Activated CD4-positive, alpha-beta T cell treated with anti-CD3 and anti-CD28 coated beads, Interleukin-2, Interleukin-6, amounts not matched to agents 100 ng/mL and 50 ng/mL, durations not matched to agents 16 hours and 8 hours (primary cell): ENCODE data around the gene PIH1D2.
"Not testable (repeated sequence)": the region's sequence is repeated elsewhere in the genome, so short reads cannot be mapped to it uniquely, and the experiment has no call there.

Source experiments
- DNase-seq: peaks from one replicate; pipeline ENCODE4 v3.0.0-alpha.2; 2020

The PIH1D2 gene, protein sequence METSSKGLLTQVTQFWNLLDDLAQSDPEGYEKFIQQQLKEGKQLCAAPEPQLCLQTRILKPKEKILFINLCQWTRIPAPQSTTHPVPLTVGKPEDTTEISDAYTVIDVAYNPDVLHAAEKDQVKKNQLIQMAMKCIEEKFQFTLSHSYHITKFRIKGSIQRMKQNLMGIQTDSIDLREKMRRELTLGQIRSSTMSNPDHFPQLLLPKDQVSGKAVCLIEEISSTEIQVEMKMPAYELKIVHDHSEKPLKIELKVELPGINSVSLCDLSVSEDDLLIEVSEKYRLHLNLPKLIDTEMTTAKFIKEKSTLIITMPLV

DNA sequence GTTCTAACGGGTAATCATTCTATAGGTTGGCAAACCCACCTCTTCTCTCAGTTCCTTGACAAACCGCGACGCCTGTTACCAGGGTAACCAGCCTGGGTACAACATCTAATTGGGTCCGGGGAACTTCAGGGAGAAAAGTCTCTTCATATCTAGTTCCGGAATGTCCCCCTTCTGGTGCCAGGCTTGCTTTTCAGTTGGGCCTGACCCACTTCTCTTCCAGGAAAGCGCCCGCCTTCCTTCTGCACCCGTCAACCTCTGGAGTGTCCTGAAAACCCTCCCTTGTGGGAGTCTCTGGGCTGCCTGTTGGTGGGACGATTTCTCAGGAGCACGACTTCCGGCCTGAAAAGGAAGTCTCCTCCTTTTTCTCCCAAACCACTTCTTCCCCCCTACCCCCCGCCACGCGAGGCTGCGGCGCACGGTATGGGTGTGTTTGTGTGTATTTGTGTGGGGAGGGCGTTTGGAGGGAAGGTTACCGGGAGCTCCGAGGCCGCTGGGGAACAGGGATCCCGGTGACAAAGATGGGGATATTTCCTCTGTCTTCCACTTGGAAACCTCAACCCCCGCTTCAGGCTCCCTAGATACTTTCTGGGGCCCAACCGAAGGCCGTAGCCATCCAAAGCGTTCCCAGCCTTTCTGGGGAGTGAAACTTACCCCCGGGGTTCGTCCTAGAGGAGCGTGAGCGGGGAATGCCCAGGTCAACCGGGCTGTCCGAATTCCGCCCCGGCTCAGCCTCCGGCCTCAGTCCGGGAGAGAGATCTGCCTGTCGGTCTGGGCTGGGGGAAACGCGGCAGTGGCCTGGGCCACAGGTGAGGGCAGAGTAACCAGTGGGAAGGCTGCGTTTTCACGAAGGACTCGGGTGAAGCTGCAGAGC lies at the start of gene PIH1D2, which contains the start of gene NKAPD1:
Gene PIH1D2 (minus strand): TSS at position 77 of the 871 bp plus-strand sequence. CDS start 843 bp downstream, outside the sequence.
Gene NKAPD1 (plus strand): TSS at position 359 of the 871 bp plus-strand sequence. CDS start 1,276 bp downstream, outside the sequence.
- peak; percentile 85 for DNase-seq

DNA sequence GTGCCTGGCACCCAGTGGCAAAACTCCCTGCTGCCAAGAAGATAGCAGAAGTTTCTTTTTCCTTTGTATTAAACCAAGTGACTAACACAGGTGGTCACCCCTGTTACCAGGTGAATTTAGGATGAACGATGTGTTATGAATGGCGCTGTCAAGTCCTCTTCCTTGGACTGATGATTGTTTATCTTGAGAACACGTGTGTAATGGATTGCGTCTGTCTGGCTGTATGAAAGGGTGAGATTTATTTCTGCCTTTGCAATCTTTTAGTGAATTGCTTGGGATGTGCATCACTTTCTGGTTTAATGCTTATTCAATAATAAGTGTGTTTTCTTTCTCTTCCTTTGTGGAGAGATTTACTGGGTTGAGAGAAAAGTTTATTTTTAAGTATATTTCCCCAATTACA lies 49.3 kb upstream of the PIH1D2 start:
- no peak for DNase-seq

DNA sequence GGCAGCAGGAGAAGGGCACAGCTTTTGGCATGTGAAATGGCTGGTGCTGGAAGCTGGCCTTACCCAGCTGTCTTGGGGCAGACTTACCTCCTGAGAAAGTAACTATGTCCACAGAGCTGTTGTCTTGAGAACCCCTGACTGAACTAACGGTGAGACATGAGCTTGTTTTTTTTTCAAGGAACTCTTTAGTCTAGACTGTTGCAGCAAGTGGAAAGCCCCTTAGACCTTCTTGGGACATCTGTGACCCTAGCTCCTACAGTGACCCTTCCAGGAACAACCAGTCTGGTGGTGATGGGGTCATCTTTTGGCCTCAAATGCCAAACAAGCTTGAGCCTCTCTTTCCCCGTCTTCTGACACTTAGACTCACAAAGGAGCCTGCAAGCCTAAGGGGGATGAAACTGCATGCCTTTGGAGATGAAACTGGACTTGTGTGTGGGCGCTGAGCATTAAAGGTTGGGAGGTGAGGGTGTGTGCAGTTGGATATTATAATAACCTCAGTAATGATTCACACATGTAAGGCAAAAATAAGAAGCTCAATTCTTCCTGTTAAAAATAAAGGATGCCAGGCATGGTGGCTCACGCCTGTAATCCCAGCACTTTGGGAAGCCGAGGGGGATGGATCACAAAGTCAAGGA lies 48.3 kb upstream of the PIH1D2 start:
- no peak for DNase-seq

DNA sequence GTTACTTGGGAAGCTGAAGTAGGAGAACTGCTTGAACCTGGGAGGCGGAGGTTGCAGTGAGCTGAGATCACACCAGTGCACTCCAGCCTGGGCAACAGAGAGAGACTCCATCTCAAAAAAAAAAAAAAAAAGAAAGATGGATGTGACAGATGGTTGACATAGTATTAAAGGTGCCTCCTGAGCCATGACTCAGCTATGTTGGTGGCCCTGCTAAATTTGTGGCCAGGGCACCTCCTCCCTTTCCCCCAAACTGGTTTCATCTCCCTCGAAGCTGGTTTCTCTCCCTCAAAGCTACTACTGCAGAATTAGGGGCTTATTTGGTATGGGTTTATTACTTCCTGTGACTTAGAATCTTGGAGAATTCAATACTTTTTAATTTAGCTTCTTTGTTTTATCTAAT lies 44.4 kb upstream of the PIH1D2 start:
- peak; percentile 47 for DNase-seq

DNA sequence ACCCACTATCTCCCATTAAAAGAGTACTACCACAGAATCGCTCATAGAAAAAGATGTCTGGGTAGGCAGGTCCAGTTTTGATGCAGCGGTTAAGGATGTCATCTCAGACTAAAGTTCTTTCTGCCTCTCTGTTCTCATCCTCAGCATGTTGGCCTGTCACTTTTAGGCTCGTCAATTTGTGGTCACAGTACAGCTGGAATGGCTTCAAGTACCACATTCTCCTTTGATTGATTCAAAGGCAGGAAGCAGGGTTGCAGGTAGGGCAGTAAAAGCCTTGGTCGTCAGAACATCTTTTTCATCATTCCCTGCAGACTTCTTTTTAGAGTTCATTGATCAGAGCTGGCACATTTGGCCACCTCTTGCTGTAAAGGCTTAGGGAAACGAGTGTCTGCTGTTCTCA lies 41.6 kb upstream of the PIH1D2 start:
- no peak for DNase-seq

DNA sequence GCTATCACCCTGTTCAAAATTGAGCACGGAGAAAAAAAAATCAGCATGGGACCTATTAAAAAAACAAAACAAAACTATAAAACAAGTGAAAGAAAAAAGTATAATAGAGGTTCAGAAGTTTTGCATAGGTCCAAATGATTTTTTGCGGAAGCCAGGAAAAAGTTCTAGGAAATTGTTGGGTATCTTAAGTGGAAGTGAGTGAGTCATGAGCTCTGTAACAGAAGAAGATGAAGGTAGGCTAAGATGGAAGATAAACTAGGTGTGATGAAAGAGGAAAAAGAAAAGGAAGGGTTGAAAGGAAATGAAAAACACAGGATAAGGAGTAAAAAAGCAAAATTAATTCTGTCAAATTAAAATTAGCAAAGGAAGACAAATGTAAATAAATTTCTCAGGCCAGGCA lies 40.6 kb upstream of the PIH1D2 start:
- no peak for DNase-seq

DNA sequence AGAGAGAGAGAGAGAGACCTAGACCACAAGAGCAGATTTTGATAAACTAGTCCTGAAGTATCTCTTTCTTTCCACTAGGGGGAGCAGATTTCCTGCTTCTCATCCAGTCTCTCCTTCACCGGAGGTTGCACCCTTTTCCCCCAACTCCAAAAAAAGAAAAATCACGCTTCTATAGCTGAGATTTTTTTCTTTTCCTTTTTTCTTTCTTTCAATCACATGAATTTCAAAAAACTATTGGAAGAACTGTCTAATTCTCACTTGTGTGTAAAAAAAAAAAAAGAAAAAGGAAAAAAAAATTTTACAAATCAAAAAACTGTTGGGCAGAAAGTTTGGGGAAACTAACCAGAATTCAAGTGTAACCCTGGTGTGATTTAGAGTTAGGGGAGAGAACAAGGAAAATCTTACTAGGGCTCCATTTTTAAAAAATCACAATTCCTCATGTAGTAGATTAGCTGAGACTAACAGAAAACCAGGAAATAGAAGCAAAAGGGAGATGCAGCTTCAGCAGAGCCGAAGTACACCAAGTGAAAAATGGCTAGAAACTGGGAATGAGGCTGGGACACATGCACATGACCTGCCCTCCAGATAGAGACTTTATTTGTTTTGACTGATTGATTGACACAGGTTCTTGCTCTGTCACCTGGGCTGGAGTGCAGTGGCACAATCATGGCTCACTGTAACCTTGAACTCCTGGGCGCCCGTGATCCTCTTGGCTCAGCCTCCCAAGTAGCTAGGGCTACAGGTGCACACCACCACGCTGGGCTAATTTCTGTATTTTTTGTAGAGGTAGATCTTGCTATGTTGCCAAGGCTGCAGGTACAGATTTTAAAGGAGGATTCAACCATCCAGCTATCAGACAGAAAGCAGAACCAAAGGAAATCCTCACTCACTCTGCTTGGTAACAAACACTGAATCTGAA lies 40.0 kb upstream of the PIH1D2 start:
- peak; percentile 63 for DNase-seq

DNA sequence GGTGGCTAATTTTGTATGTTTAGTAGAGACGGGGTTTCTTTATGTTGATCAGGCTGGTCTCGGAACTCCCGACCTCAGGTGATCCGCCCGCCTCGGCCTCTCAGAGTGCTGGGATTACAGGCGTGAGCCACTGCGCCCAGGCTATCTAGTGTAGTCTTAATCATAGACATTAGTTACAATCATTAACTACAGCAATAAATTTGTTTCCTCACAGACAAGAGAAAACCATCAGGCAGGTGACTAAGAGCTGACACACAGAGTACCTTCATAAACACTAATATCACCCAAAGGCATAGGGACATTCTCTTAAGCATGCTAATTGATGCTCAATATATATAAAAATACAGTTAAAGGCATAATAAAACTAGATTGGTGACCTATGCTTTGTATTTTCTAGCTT lies 32.3 kb upstream of the PIH1D2 start:
- DNase-seq: no peak

DNA sequence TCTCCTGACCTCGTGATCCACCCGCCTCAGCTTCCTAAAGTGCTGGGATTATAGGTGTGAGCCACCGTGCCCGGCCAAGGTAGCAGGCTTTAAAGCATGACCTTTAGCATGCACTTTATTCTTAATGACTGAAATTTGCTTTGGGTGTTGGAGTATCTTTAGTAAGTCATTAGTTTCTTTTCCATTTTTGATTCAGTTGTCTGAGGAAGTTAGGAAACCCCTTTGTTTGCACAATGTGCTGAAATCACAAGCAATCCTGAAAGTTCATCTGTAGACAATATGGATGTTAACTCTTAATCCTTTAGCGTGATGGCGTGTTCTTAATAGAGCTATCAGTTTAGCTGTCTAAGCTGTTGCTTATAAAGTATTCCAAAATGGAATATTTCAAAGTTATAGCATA lies 29.6 kb upstream of the PIH1D2 start:
- no peak for DNase-seq

DNA sequence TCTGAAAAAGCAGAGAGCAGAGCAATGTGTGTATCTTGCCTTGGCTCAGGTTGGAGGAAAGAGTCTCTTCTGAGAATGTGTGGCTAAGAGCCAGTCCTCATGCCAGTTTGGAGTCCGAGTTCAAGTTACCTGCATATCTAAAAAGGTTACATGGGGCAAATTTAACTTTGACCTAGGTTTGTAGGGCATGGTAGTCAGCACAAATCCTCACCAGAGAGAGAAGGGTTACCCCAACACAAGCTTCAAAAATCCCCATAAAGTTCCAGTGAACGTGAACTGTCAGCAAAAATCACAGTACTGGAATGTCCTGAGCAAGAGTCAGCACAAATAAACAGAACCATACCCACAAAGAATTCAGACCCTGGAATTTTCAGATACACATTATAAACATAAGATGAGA lies 26.6 kb upstream of the PIH1D2 start:
- DNase-seq: no peak

DNA sequence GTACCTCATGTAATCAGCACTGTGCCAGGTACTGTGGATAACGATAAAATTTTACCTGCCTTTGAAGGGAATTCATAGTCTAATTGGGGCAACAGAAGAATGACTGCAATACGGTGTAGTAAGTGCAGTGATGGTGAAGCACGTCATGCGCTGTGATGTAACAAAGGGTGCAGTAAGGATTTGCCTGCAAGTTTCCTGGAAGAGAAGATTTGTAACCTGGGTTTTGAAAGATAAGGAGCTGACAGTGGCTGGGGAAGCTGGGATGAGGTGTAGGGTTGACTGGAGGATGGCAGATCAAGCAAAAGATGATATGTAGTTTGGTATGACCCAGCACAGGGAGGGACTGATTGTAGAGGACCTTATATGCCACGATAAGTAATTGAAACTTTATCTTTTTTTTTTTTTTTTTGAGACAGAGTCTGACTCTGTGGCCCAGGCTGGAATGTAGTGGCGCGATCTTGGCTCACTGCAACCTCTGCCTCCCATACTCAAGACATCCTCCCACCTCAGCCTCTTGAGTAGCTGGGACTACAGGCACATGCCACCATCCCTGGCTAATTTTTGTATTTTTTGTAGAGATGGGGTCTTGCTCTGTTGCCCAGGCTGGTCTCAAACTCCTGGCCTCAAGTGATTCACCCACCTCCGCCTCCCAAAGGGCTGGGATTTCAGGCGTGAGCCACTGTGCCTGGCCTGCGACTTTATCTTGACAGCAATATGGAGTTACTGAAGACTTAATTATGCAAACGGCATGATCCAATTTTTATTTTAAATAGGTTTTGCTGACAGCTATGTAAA lies 24.1 kb upstream of the PIH1D2 start:
- no peak for DNase-seq

DNA sequence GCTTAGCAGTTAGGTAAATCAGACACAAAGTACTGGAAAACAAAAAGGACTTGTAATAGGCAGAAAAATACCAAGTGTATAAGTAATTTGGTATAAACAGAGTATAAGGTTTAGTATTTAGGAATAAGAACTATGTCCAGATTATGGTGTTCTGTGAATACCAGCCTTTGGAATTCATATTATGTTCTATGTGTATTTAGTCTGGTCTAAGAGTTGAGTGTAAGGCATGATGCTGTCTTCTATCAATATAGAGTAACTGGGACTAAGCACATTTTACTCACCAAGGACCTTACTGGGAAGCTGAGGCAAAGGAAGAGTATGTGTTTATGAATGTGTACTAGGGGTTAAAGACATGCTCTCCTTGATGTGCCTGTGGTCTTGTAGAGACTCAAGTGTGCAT lies 22.4 kb upstream of the PIH1D2 start:
- DNase-seq: no peak

DNA sequence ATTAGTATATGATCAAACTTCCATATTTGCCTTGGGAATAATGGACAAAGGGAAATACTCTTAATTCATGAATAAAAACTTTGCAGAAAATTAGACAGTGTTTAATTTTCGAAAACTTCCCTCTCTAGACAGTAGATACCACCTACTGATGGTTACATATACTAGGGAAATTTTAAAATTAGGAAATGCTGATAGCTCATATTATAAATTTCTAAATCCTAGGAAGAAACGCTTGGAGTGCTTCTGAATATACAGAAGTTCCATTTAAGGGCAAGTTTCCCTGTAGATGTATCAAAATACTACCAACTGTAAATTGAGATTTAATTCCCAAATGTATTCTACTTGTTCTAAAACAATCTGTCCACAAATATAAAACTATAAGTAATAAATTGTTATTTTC lies 21.5 kb upstream of the PIH1D2 start:
- DNase-seq: not testable (repeated sequence)

DNA sequence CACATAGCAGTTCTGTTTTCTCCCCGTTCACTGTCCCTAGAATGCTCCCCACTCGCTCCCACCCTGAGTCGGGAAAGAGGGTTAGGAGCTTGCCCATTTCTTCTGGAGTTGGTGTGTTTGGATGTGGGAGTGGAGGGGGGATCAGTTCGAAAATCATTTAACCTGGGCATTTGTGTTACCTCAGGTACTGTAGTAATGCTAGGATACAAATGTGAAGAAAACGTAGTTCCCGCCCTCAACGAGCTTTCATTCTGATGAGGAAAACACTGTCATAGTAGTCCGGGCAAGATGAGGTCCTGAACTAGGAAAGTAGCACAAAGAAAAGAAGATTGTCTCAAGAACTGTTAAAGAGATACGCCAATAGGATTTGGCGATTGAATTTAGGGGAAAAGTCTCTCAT lies 13.4 kb upstream of the PIH1D2 start:
- DNase-seq: peak; percentile 2

DNA sequence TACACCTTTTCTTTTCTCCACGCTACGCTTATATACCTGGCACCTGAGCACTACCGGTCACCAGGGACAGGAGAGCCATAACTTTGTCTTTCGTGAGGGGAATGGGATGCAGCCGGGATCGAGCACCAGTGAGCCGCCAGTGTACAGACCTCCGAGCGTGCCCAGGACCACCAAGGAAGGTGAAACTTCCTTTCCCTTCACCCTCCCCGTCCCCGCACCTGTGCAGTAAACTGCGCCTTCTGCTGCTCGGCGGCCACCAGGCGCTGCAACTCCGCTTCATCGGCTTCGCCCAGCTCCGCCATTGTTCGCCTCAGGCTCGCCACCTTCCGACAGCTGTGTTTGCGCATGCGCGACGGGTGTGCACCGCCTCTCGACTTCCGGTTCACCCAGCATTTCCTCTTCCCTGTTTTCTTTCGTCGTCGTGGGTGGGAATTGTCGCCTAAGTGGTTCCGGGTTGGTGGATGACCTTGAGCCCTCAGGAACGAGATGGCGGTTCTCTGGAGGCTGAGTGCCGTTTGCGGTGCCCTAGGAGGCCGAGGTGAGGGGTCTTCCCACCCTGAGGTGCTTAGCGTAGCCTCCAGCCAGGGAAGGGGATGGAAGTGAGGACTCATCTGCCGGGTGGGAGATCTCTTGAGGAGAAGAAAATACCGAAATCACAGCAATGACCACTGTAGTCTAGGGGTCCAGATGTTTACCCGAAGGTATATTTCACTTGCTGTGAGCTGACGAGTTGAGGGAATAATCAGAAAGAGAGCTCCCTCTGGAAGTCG lies 12.8 kb upstream of the PIH1D2 start, which contains the start of the genes SDHD and TIMM8B:
Gene SDHD (plus strand): TSS at position 452 of the 770 bp plus-strand sequence. CDS start 35 bp downstream, at position 487.
Gene TIMM8B (minus strand): TSS at position 335 of the 770 bp plus-strand sequence. CDS start 33 bp downstream, at position 302.
- DNase-seq: peak; percentile 98

DNA sequence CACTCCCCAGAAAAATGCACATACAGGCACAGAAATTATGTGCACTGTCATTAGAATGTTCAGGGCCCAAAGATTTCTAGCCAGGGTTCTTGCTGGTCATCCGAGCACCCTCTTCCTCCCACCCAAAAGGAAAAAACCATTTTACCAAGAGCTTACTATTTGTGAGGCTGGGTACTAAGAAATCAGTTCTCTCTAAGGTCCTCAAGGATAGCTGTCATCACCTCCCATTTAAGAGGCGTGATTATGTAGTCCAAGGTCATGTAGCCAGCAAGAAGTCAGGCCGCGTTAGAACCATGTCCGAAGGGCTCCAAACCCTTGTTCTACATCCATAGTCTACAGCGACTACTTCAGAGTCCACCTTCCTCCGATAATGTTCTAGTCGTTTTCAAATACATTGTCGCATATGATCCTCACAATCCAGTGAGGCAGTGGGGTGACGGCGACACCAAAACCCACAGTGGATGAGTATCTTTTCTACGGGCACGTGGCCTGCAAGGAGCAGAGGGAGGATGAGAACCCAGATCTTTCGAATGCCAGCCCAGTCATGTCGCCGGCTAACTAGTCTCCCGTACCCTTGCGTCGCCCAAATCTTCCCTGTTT lies 12.1 kb upstream of the PIH1D2 start:
- peak; percentile 49 for DNase-seq

DNA sequence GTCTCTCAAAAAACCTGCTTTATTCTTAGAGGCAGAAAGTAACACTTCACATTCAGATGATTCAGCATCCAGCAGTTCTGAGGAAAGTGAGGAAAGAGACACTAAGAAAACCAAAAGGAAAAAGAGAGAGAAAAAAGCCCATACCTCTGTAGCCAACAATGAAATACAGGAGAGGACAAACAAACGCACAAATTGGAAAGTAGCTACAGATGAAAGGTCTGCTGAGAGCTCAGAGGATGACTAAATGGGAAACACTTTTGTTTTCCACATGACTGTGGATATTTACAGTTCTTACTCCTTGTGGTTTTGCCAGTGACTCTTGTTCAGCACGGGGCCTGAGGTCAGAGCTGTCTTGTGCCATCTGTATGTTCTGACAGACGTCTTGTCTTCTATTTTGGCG lies 8.9 kb upstream of the PIH1D2 start:
- peak; percentile 83 for DNase-seq

DNA sequence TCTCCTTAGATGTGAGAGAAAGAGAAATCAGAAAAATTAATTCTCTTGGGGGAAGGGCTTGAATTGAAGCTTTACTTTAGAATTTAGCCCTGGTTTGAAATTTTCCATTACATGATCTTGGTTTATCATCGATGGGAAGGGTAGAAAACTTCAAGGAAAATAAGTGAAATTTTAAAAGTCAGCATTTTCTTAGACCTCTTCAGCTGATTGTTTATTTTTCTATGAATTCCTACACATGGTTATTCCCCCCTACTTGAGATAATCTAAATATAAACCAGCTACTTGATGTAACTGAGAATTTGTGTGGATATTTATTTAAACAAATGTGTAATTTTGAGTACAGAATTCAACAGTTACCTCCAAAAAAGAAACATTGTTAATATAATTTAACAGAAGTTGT lies 10.9 kb downstream of the PIH1D2 start:
- no peak for DNase-seq

DNA sequence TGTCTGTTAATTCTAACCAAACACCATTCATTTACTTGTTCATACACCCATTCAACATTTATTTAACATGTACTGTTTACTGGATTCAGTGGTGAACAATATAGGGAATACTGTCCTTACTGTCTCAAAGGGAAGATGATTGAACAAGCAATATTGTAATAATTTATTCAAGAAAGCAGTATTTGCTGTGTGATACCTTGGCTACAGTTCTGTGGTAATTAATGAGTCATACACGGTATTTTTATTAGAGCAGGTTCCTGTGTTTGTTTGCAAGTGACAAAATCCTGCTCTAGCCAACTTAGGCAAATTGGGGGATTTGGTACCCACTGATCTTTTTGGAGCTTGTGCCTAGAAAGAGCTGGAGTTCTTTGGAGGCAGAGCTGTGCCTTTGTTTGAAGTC lies 15.7 kb downstream of the PIH1D2 start:
- no peak for DNase-seq

DNA sequence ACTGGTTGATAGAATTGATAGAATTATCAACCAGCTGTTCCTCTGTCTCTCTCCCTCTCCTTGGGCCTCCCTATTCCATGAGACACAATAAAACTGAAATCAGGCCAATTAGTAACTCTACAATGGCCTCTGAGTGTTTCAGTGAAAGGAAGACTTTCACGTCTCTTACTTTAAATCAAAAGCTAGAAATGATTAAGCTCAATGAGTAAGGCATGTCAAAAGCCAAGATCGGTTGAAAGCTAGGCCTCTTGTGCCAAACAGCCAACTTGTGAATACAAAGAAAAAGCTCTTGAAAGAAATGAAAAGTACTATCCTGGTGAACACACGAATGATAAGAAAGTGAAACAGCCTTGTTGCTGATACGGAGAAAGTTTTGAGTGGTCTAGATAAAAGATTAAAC lies 16.6 kb downstream of the PIH1D2 start:
- peak; percentile 72 for DNase-seq
